K562 (cell line): ENCODE data around the gene FABP3. TPM values are rescaled to one million over a fixed set of nuclear protein-coding genes. Genes with fewer than 3 reads are reported as not detected.

Source experiments
- ATAC-seq: fragments of 200-7000 bp; cut with Tn5 transposase; 3 replicates; pipeline ENCODE4 v1.9.1; 2020; ENCODE audit warnings: moderate library complexity
- BruUV-seq: library from RNA; stranded (reverse); fragments of 400-500 nt; replicated peaks from 2 replicates; lab custom pipeline; 2021; lab: Mats Ljungman, UMichigan
- CTCF ChIA-PET: fragments of 300-600 bp; formaldehyde crosslinking; extraction: SDS; loops from one replicate; lab custom pipeline; 2021; ENCODE audit warnings: low intra/inter-chr PET ratio; lab: Yijun Ruan, JAX
- POLR2A ChIA-PET: fragments of 300-600, 350-650 bp; sonication (Branson Sonifier 250); formaldehyde crosslinking; extraction: SDS; loops from one replicate; lab custom pipeline; 2021; ENCODE audit warnings: antibody characterized with exemption, inconsistent platforms; lab: Yijun Ruan, JAX
- DNase-seq, 4 experiments: peaks; one replicate each; pipeline versions ENCODE4 v3.0.0 to v3.0.0-alpha.2; 2011 to 2018; ENCODE audit warnings: low spot score in 3 of 4, mixed read lengths in 3 of 4; ENCODE audit errors: extremely low read depth in 1 of 4
- FAIRE-seq: peaks from 2 replicates; lab custom pipeline; 2011; peaks lifted over from hg19 to GRCh38; lab: Jason Lieb, UNC
- H2AFZ ChIP-seq: 2 replicates; pipeline ENCODE4 v1.6.0; 2011; ENCODE audit warnings: low read depth, low read length, control low read depth, inconsistent platforms
- H3K27ac ChIP-seq: fragments of 200-600 bp; 3 replicates; pipeline ENCODE4 v1.8.0; 2011; ENCODE audit warnings: low read depth, mild to moderate bottlenecking, control low read depth, inconsistent platforms, low read length, moderate library complexity, mixed read lengths; ENCODE audit errors: extremely low read depth
- H3K27me3 ChIP-seq, 2 experiments: fragments of 300-600 bp in 1 of 2; 2 replicates in 1 of 2; 3 replicates in 1 of 2; pipeline versions ENCODE4 v1.6.0 to v1.8.0; 2011; ENCODE audit warnings: inconsistent platforms in 2 of 2, low read length in 2 of 2, mild to moderate bottlenecking in 1 of 2, mixed read lengths in 1 of 2, moderate library complexity in 1 of 2; ENCODE audit not compliant: control insufficient read depth in 2 of 2, insufficient read depth in 2 of 2
- H3K36me3 ChIP-seq: fragments of 300-600 bp; 3 replicates; pipeline ENCODE4 v1.8.0; 2011; ENCODE audit warnings: mild to moderate bottlenecking, low read length, inconsistent platforms; ENCODE audit not compliant: control insufficient read depth, insufficient read depth
- H3K4me1 ChIP-seq, 2 experiments: fragments of 200-600 bp in 1 of 2; replicated peaks in 1 of 2; 2 replicates in 1 of 2; 3 replicates in 1 of 2; pipeline versions ENCODE4 v1.5.1 to v1.8.0; 2011; ENCODE audit warnings: inconsistent platforms in 2 of 2, low read length in 2 of 2, mild to moderate bottlenecking in 1 of 2, mixed read lengths in 1 of 2, moderate library complexity in 1 of 2; ENCODE audit not compliant: control insufficient read depth in 2 of 2, insufficient read depth in 2 of 2
- H3K4me2 ChIP-seq: 2 replicates; pipeline ENCODE4 v1.6.1; 2011; ENCODE audit warnings: low read length, control low read depth, inconsistent platforms, mixed read lengths; ENCODE audit not compliant: insufficient read depth
- H3K4me3 ChIP-seq: fragments of 200-600 bp; sonication (generic), shearing (Covaris generic); 2 replicates; pipeline ENCODE4 v1.5.1; 2016; ENCODE audit warnings: control low read depth, inconsistent platforms
- H3K79me2 ChIP-seq: fragments of 200-600 bp; 3 replicates; pipeline ENCODE4 v1.8.0; 2011; ENCODE audit warnings: low read length, inconsistent platforms; ENCODE audit not compliant: control insufficient read depth, insufficient read depth
- H3K9ac ChIP-seq, 2 experiments: 2 replicates each; pipeline versions ENCODE4 v1.6.0 to v1.6.1; 2011; ENCODE audit warnings: low read depth in 2 of 2, low read length in 2 of 2, control low read depth in 1 of 2, inconsistent platforms in 1 of 2, mild to moderate bottlenecking in 1 of 2, mixed read lengths in 1 of 2; ENCODE audit not compliant: insufficient read depth in 1 of 2
- H3K9me1 ChIP-seq: one replicate; pipeline ENCODE4 v1.6.0; 2011; ENCODE audit warnings: inconsistent platforms, mild to moderate bottlenecking, low read length, moderate library complexity; ENCODE audit not compliant: control insufficient read depth, insufficient read depth
- H3K9me3 ChIP-seq: replicated peaks from 2 replicates; pipeline ENCODE4 v1.5.1; 2011; ENCODE audit warnings: low read depth, low read length, inconsistent platforms; ENCODE audit not compliant: control insufficient read depth, insufficient read depth
- H4K20me1 ChIP-seq: replicated peaks from 2 replicates; pipeline ENCODE4 v1.6.1; 2011; ENCODE audit warnings: low read length, inconsistent platforms, mixed read lengths; ENCODE audit not compliant: control insufficient read depth, insufficient read depth
- CBX5 ChIP-seq: IDR thresholded peaks from 2 replicates; pipeline ENCODE4 v1.6.1; 2014; ENCODE audit warnings: low read depth, borderline replicate concordance
- CHD2 ChIP-seq: IDR thresholded peaks from 2 replicates; pipeline ENCODE4 v1.6.1; 2011; ENCODE audit warnings: low read depth, low read length
- ETV5 ChIP-seq: sonication (generic); formaldehyde crosslinking; IDR thresholded peaks from 2 replicates; pipeline ENCODE4 v1.4.0; 2020; ENCODE audit warnings: low read depth, mild to moderate bottlenecking, missing genetic modification reagents
- HMBOX1 ChIP-seq: sonication (generic); IDR thresholded peaks from 2 replicates; pipeline ENCODE4 v1.6.1; 2016
- NR2C2 ChIP-seq, 2 experiments: fragments of 200-800 bp in 1 of 2; sonication (Bioruptor generic) in 1 of 2; sonication (generic) in 1 of 2; formaldehyde crosslinking in 1 of 2; IDR thresholded peaks; 2 replicates each; pipeline versions ENCODE4 v1.6.1 to v1.8.0; 2016 to 2022; ENCODE audit warnings: mild to moderate bottlenecking in 1 of 2, missing compliant biosample characterization in 1 of 2, missing genetic modification characterization in 1 of 2, missing genetic modification reagents in 1 of 2
- POLR2G ChIP-seq: fragments of 200-400 bp; formaldehyde crosslinking; IDR thresholded peaks from 2 replicates; pipeline ENCODE4 v1.6.1; 2017; ENCODE audit warnings: low read depth, mild to moderate bottlenecking, antibody characterized with exemption, low read length, moderate library complexity
- POLR2H ChIP-seq: IDR thresholded peaks from 2 replicates; pipeline ENCODE4 v1.6.1; 2016; ENCODE audit warnings: missing genetic modification characterization, low read depth, mild to moderate bottlenecking, control low read depth, missing compliant biosample characterization, moderate library complexity
- SIX5 ChIP-seq, 2 experiments: IDR thresholded peaks; 2 replicates each; pipeline ENCODE4 v1.6.1; 2011; ENCODE audit warnings: low read length in 2 of 2, borderline replicate concordance in 1 of 2, low read depth in 1 of 2, mild to moderate bottlenecking in 1 of 2, moderate library complexity in 1 of 2; ENCODE audit not compliant: insufficient read depth in 1 of 2
- STAG1 ChIP-seq: sonication (generic); formaldehyde crosslinking; IDR thresholded peaks from 2 replicates; pipeline ENCODE4 v1.5.0; 2020; ENCODE audit warnings: missing genetic modification reagents, borderline replicate concordance
- TCF7L2 ChIP-seq: fragments of 150-350 bp; IDR thresholded peaks from 2 replicates; pipeline ENCODE4 v1.6.1; 2016; ENCODE audit warnings: low read depth, mild to moderate bottlenecking, low read length, moderate library complexity
- XRCC5 ChIP-seq: fragments of 200-400 bp; formaldehyde crosslinking; IDR thresholded peaks from 2 replicates; pipeline ENCODE4 v1.6.1; 2017; ENCODE audit warnings: low read depth, mild to moderate bottlenecking, low read length
- ZBTB11 ChIP-seq, 3 experiments: fragments of 200-800 bp in 1 of 3; fragments of 250-450 bp in 1 of 3; fragments of 450-650 bp in 1 of 3; sonication (Bioruptor Pico) in 1 of 3; sonication (Bioruptor generic) in 1 of 3; formaldehyde crosslinking in 1 of 3; IDR thresholded peaks; 2 replicates each; pipeline versions ENCODE4 v1.6.1 to v1.8.0; 2016 to 2022; ENCODE audit warnings: mild to moderate bottlenecking in 2 of 3, missing genetic modification characterization in 2 of 3, missing compliant biosample characterization in 1 of 3, moderate library complexity in 1 of 3
- ZNF197 ChIP-seq: fragments of 200-800 bp; sonication (Bioruptor generic); IDR thresholded peaks from 2 replicates; pipeline ENCODE4 v1.6.1; 2016; ENCODE audit warnings: low read depth, missing genetic modification characterization, missing compliant biosample characterization
- WGBS: fragments of 100-300 bp; shearing (Covaris generic); methylation state at CpG from one replicate; pipeline ENCODE4 v1.1.6; 2016; ENCODE audit warnings: low coverage, mixed read lengths; ENCODE audit not compliant: insufficient coverage; ENCODE audit errors: missing lambda C conversion rate; 5-methylcytosine and 5-hydroxymethylcytosine counted together
- in situ Hi-C: fragments of 300-500 bp; cut with MboI; formaldehyde crosslinking; loops from 4 replicates; pipeline ENCODE4 v1.15.0; 2018; ENCODE audit warnings: inconsistent platforms, mixed read lengths
- intact Hi-C: fragments of 100-400 bp; cut with micrococcal nuclease; formaldehyde crosslinking; loops from 2 replicates; pipeline ENCODE4 v1.14.2; 2022
- polyA plus RNA-seq, 8 experiments: library from polyadenylated mRNA; depleted of rRNA in 4 of 8; stranded (reverse) in 5 of 8; unstranded in 3 of 8; fragments of >200 nt; fragmentation: Nextera tagmentation in 2 of 8; fragmentation: Illumina TruSeq in 1 of 8; extraction: Ambion mirVana in 2 of 8; extraction: Trizol in 1 of 8; gene quantifications; 2 replicates each; pipeline versions ENCODE4 v1.2.1 to v1.2.3, GENCODE V29; 2011 to 2014; ENCODE audit warnings: inconsistent platforms in 1 of 8, missing spikeins in 1 of 8
- total RNA-seq, 7 experiments: library from RNA; depleted of rRNA in 6 of 7; stranded (reverse); fragments of >200 nt in 6 of 7; fragmentation: Illumina TruSeq in 2 of 7; extraction: Trizol in 2 of 7; gene quantifications; 2 replicates each; pipeline versions ENCODE4 v1.2.1 to v1.2.3, GENCODE V29; 2011 to 2021; ENCODE audit warnings: low replicate concordance in 1 of 7

Gene FABP3
- total and polyA plus RNA-seq, 9 of the 15 experiments (the other 6 are each of a cell fraction or from before 2014, with no cell fraction given): 0.22 TPM; not detected in 8

DNA sequence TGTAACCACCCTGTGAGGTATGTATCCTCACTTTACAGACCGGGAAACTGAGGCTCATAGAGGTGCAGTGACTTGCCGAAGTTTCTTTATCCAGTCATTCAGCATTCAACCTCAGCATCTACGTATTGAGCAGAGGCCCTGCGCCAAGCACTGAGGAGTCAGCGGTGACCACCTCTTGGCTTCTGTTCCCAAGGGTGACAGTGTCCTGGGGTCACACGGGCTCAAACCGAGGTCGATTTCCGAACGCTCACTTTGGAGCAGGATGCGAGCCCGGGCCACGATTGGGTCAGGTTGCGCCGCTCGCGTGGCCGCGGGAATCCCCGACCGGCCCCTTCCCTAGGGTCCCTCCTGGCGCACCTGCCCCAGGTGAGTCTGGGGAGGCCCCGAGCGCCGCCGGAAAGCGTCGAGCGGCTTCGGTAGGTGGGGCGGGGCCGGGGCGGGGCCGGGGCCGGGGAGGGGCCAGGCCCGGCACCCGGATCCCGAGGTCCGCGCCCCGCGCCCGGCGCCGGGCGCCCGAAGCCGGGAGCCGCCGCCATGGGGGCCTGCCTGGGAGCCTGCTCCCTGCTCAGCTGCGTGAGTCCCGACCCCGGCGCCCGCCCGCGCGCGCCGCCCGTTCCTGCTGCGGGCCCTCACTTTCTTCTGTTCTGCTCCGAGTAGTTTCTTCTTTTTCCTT lies 40.0 kb upstream of the FABP3 start, which contains the start of gene SERINC2:
Gene SERINC2, plus strand, starts transcription at position 482 of the 673 bp plus-strand sequence. Its CDS starts 53 bp downstream, at position 535.
- peak within 1 kb of the TSS; percentile 58 to 90; a peak in 3 of 4 replicates for H3K9ac ChIP-seq
- no peaks in the 10 kb centered on the region for H3K79me2 ChIP-seq
- H3K36me3 ChIP-seq: no peaks in the 10 kb centered on the region
- peak within 1 kb of the TSS; percentile 70 for H3K4me2 ChIP-seq
- FAIRE-seq (no peak), ATAC-seq (peak; percentile 78), DNase-seq (peak; percentile 40 to 95 (median 90))
- 23% methylated on average over 43 of the region's 63 CpGs for WGBS
- peak within 1 kb of the TSS; percentile 75 for H2AFZ ChIP-seq
- no peaks in the 10 kb centered on the region for H3K9me3 ChIP-seq
- 0 out of 2 replicates have a peak, but pooled peaks cover 5% of the 10 kb centered on the region for H4K20me1 ChIP-seq
- intact Hi-C loops: no loop called here
- peaks cover 23 to 37% of the 10 kb centered on the region in 2 experiments; a peak in 4 of 5 replicates for H3K27me3 ChIP-seq
- CTCF ChIA-PET: interaction anchor here (0.5 kb wide), 1 partner anchor 695 kb away, joined by 3 read pairs; no protein-coding TSS in a partner anchor
- in situ Hi-C loops: no loop called here
- no TSS peak for BruUV-seq
- POLR2A ChIA-PET: interaction anchor here (1.2 kb wide), 1 partner anchor 230 kb away, joined by 3 read pairs; no protein-coding TSS in a partner anchor
- H3K9me1 ChIP-seq: no peaks in the 10 kb centered on the region
- peak within 1 kb of the TSS; percentile 54 for H3K4me3 ChIP-seq
- peaks cover 21 to 30% of the 10 kb centered on the region in 2 experiments; a peak in 4 of 5 replicates for H3K4me1 ChIP-seq
- no peak within 1 kb of the TSS for H3K27ac ChIP-seq
- TF ChIP-seq NR2C2 (CRISPR knock-in tag; IDR thresholded peaks at IDR 0.05) (0 out of 2 replicates have a peak, but pooled peaks have one; percentile 56), NR2C2 (tag; IDR thresholded peaks at IDR 0.05) (no peak), TCF7L2 (no peak), XRCC5 (no peak), CHD2 (no peak), POLR2H (no peak), POLR2G (peak; percentile 68), STAG1 (CRISPR knock-in tag) (peak; percentile 32; the same call in 1 of the 2 replicates), ZBTB11 (CRISPR knock-in tag; IDR thresholded peaks at IDR 0.05) (no peak), SIX5 (IDR thresholded peaks at IDR 0.05; ENCODE audit: borderline replicate concordance in 1 of 2, insufficient read depth in 1 of 2, low read depth in 1 of 2, low read length in 2 of 2) (no peak), HMBOX1 (no peak), ZNF197 (CRISPR knock-in tag) (no peak), CBX5 (no peak), ETV5 (CRISPR knock-in tag) (0 out of 2 replicates have a peak, but pooled peaks have one; percentile 8)
